HG02981 (cell line): ENCODE measurements around the gene GSN.

ENCODE experiments used
- ATAC-seq: cut with Tn5 transposase; IDR thresholded peaks from one replicate; pipeline ENCODE4 v1.9.1; 2021; ENCODE audit warnings: mild to moderate bottlenecking, moderate library complexity; ENCODE audit not compliant: unreplicated experiment

Gene GSN

GRCh38 chr9:121348221-121348620 is 80.3 kb downstream of the GSN start:
- ATAC-seq = no peak

GRCh38 chr9:121349009-121349408 is 81.0 kb downstream of the GSN start:
- no peak for ATAC-seq

GRCh38 chr9:121350036-121350435 is 82.1 kb downstream of the GSN start:
- no peak for ATAC-seq

- ATAC-seq = no peak
Measured at GRCh38 chr9:121350993-121351561, 83.1 kb downstream of the GSN start.

- ATAC-seq = peak; percentile 93
Measured at GRCh38 chr9:121353241-121354061, 85.5 kb downstream of the GSN start.

GRCh38 chr9:121354141-121354540 is 86.2 kb downstream of the GSN start:
- no peak for ATAC-seq

GRCh38 chr9:121354762-121355161 is 86.8 kb downstream of the GSN start:
- no peak for ATAC-seq

GRCh38 chr9:121357011-121357410 is 89.0 kb downstream of the GSN start:
- ATAC-seq = no peak

- no peak for ATAC-seq
Measured at GRCh38 chr9:121358751-121359150, 90.8 kb downstream of the GSN start.

- no peak for ATAC-seq
Measured at GRCh38 chr9:121359351-121360294, 91.7 kb downstream of the GSN start.

- no peak for ATAC-seq
Measured at GRCh38 chr9:121360601-121361374, 92.8 kb downstream of the GSN start.

- no peak for ATAC-seq
Measured at GRCh38 chr9:121362813-121363621, 95.1 kb downstream of the GSN start.

- no peak for ATAC-seq
Measured at GRCh38 chr9:121363622-121363961, 95.6 kb downstream of the GSN start.

- ATAC-seq = no peak
Measured at GRCh38 chr9:121364077-121364476, 96.1 kb downstream of the GSN start.

- ATAC-seq = no peak
Measured at GRCh38 chr9:121364886-121365285, 96.9 kb downstream of the GSN start.

GRCh38 chr9:121365564-121365963 is 97.6 kb downstream of the GSN start:
- ATAC-seq = no peak

GRCh38 chr9:121366611-121367192 is 98.7 kb downstream of the GSN start:
- no peak for ATAC-seq

- ATAC-seq = no peak
Measured at GRCh38 chr9:121367306-121368137, 99.6 kb downstream of the GSN start.

GRCh38 chr9:121368138-121368522 is 100.2 kb downstream of the GSN start:
- ATAC-seq = no peak
